ENCODE data around the gene SUV39H2. TPM values are rescaled to one million over a fixed set of nuclear protein-coding genes. Genes with fewer than 3 reads are reported as not detected.

SUV39H2 gene, protein sequence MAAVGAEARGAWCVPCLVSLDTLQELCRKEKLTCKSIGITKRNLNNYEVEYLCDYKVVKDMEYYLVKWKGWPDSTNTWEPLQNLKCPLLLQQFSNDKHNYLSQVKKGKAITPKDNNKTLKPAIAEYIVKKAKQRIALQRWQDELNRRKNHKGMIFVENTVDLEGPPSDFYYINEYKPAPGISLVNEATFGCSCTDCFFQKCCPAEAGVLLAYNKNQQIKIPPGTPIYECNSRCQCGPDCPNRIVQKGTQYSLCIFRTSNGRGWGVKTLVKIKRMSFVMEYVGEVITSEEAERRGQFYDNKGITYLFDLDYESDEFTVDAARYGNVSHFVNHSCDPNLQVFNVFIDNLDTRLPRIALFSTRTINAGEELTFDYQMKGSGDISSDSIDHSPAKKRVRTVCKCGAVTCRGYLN
- total RNA-seq, result 7.4 and 8.1 TPM in 2 replicates

DNA sequence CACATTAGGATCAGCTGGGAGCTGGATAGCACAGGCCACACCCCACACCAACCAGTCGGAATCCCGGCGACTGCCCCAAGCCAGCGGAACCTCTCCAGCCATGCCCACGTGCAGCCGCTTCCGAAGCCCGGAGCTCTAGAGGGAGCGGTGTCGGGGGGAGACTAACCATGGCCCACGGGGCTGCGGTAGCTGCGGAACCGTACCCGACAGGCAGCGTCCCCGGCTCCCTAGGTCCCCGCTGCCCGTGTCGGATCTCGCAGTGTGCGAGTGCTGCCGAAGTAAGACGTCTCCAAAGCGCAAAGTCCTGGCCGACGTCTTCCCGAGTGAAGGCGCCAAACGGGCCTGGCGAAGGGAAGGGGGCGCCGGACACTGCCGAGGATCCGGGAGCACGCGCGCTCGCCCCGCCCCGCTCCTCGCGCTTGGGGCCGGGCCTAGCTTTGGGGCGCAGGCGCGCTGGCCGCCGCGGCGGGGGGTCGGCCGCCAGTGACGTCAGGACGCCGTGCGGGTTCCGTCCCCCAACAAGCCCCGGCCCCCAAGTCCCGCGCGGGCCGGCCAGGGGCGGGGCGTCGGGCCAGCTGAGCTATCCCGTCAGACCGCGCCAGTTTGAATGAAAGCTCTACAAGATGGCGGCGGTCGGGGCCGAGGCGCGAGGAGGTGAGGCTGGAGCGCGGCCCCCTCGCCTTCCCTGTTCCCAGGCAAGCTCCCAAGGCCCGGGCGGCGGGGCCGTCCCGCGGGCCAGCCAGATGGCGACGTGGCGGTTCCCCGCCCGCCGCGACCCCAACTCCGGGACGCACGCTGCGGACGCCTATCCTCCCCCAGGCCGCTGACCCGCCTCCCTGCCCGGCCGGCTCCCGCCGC, at the start of gene SUV39H2:
Gene SUV39H2, plus strand, starts transcription at position 601 of the 858 bp plus-strand sequence. Its CDS starts 23 bp downstream, at position 624.
- ATAC-seq (ENCODE audit: low read depth) (peak; percentile 93), DNase-seq (peak; percentile 93)
- H3K36me3 Mint-ChIP-seq (ENCODE audit: low read depth), result peaks cover 4% of the 10 kb centered on the region
- peaks cover 25% of the 10 kb centered on the region for H3K4me1 Mint-ChIP-seq
- H3K27ac Mint-ChIP-seq, result peak within 1 kb of the TSS; percentile 86
- H3K4me3 Mint-ChIP-seq, result peak within 1 kb of the TSS; percentile 94
- intact Hi-C loops (cut with micrococcal nuclease), result loop anchor here (1.0 to 10.0 kb wide), 9 partner anchors 40 to 1294 kb away; partner anchors contain the start of genes CDNF, DCLRE1C, HSPA14 and MEIG1
- POLR2A ChIA-PET, result interaction anchor here (0.5 to 2.6 kb wide), 18 partner anchors 8 to 693 kb away, joined by 3 to 27 read pairs (median 4); partner anchors contain the start of genes CDNF, DCLRE1C, HSPA14 and MEIG1
- H3K9me3 Mint-ChIP-seq, result no peaks in the 10 kb centered on the region
- H3K27me3 Mint-ChIP-seq, result no peaks in the 10 kb centered on the region
- CTCF ChIA-PET, result interaction anchor here (0.9 to 1.0 kb wide), 2 partner anchors 25 to 41 kb away, joined by 3 to 4 read pairs; partner anchors contain the start of gene CDNF
- TF ChIP-seq, protein P1, sequence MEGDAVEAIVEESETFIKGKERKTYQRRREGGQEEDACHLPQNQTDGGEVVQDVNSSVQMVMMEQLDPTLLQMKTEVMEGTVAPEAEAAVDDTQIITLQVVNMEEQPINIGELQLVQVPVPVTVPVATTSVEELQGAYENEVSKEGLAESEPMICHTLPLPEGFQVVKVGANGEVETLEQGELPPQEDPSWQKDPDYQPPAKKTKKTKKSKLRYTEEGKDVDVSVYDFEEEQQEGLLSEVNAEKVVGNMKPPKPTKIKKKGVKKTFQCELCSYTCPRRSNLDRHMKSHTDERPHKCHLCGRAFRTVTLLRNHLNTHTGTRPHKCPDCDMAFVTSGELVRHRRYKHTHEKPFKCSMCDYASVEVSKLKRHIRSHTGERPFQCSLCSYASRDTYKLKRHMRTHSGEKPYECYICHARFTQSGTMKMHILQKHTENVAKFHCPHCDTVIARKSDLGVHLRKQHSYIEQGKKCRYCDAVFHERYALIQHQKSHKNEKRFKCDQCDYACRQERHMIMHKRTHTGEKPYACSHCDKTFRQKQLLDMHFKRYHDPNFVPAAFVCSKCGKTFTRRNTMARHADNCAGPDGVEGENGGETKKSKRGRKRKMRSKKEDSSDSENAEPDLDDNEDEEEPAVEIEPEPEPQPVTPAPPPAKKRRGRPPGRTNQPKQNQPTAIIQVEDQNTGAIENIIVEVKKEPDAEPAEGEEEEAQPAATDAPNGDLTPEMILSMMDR (IDR thresholded peaks at IDR 0.05), result no peak

DNA sequence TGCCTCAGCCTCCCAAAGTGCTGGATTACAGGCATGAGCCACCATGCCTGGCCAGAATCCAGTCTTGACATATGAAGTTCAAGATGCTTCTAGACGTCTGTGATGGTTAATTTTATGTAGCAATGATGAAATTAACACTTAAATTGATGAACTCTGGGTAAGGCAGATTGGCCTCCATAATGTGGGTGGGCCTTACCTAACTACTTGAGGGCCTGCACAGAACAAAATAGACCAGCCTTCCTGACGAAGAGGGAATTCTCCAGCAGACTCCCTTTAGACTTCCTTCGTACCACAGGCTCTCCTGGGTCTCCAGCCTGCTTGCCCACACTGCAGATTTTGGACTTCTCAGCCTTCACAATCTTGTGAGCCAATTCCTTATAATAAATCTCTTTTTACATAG, 45.6 kb upstream of the SUV39H2 start:
- H3K27me3 Mint-ChIP-seq, result no peaks in the 10 kb centered on the region
- H3K4me3 Mint-ChIP-seq, result no peak overlapping the region
- DNase-seq (no peak), ATAC-seq (ENCODE audit: low read depth) (no peak)
- POLR2A ChIA-PET, result no interaction called here
- H3K27ac Mint-ChIP-seq, result no peak overlapping the region
- H3K9me3 Mint-ChIP-seq, result no peaks in the 10 kb centered on the region
- CTCF ChIA-PET, result no interaction called here
- peaks cover 4% of the 10 kb centered on the region for H3K36me3 Mint-ChIP-seq (ENCODE audit: low read depth)
- peaks cover 11% of the 10 kb centered on the region for H3K4me1 Mint-ChIP-seq
- intact Hi-C loops (cut with micrococcal nuclease), result no loop called here
- TF ChIP-seq, protein P1 (IDR thresholded peaks at IDR 0.05), result no peak

DNA sequence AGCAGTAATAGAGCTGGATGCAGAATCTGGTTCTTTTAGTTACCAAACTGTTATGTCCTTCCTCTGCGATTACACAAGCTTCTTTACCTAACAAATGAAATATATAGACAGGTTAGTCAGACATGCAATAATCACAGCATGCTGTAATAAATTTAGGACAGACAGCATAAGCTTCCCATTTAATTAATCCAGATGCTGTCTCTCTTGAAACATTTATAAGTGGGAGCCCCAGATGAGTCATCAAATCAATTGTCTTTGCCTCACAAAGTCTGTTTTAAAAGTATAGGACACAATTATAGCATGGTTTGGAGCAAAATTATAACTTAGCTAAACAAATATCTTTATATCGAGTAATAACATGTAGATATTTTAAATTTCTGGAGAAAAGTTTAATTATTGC, 42.5 kb upstream of the SUV39H2 start:
- no peak overlapping the region for H3K27ac Mint-ChIP-seq
- H3K9me3 Mint-ChIP-seq, result no peaks in the 10 kb centered on the region
- intact Hi-C loops (cut with micrococcal nuclease), result loop anchor here (2.0 to 5.0 kb wide), 7 partner anchors 99 to 1049 kb away; partner anchors contain the start of gene NMT2
- ATAC-seq (ENCODE audit: low read depth) (no peak), DNase-seq (no peak)
- H3K4me3 Mint-ChIP-seq, result no peak overlapping the region
- TF ChIP-seq, protein P1 (IDR thresholded peaks at IDR 0.05), result no peak
- peaks cover 25% of the 10 kb centered on the region for H3K4me1 Mint-ChIP-seq
- ChIA-PET POLR2A (interaction anchor here (1.5 to 3.2 kb wide), 3 partner anchors 42 to 236 kb away, joined by 4 to 27 read pairs (median 17); partner anchors contain the start of genes MEIG1 and SUV39H2), CTCF (interaction anchor here (1.2 to 2.9 kb wide), 3 partner anchors 12 to 299 kb away, joined by 3 to 24 read pairs (median 5); no protein-coding TSS in a partner anchor)
- peaks cover 21% of the 10 kb centered on the region for H3K36me3 Mint-ChIP-seq (ENCODE audit: low read depth)
- H3K27me3 Mint-ChIP-seq, result no peaks in the 10 kb centered on the region

DNA sequence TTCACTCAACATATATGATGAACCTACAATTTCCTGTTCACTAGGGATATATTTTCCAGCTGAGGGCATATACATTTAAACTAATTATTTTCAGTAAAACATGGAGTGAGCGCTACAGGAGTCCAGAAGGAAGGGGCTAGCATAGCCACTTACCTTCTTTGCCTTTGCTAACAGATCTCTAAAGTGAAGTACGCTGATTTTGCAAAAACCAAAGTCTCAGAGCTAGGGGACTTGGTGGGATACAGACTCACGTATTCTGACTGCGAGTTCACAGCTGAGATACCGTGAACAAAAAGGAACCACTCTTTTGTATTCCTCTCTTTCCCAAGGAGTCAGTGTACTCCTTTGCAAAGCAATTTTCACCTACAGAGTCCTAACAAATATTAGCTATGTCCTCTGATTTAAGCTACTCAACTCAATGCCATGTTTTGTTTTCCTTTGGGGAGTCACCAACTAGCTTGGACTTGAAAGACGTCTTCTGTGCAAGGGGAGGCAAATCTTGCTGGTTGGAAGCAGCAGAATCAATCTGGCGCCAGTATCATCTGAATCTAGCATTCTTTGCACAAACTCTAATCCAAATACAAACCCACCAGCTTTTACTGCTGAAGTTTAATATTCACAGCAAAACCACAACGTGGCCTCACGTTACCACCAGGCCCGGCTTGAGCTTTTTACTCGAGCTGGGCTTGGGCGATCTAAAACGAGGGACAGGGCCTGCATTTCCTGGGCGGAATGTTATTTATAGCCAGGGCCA, 41.5 kb upstream of the SUV39H2 start:
- ATAC-seq (ENCODE audit: low read depth) (no peak), DNase-seq (no peak)
- H3K9me3 Mint-ChIP-seq, result no peaks in the 10 kb centered on the region
- peaks cover 31% of the 10 kb centered on the region for H3K36me3 Mint-ChIP-seq (ENCODE audit: low read depth)
- H3K27me3 Mint-ChIP-seq, result no peaks in the 10 kb centered on the region
- H3K27ac Mint-ChIP-seq, result peak overlapping the region; percentile 91
- ChIA-PET CTCF (interaction anchor here (1.1 to 2.9 kb wide), 9 partner anchors 13 to 300 kb away, joined by 3 to 24 read pairs (median 4); partner anchors contain the start of gene SUV39H2), POLR2A (interaction anchor here (0.6 to 3.2 kb wide), 27 partner anchors 10 to 1050 kb away, joined by 3 to 27 read pairs (median 5); partner anchors contain the start of genes DCLRE1C, MEIG1, NMT2 and SUV39H2)
- TF ChIP-seq, protein P1 (IDR thresholded peaks at IDR 0.05), result no peak
- H3K4me3 Mint-ChIP-seq, result peak overlapping the region; percentile 95
- peaks cover 25% of the 10 kb centered on the region for H3K4me1 Mint-ChIP-seq
- intact Hi-C loops (cut with micrococcal nuclease), result loop anchor here (2.0 to 5.0 kb wide), 7 partner anchors 100 to 1050 kb away; partner anchors contain the start of gene NMT2

Data from activated B cell treated with CpG ODN at 0.5 μM for 24 hours (primary cell).